GM19455 (cell line): ENCODE measurements around the gene PCID2.
A peak's percentile ranks its signal among the peaks of the same experiment; 100 is the strongest.

Source experiments
- ATAC-seq: cut with Tn5 transposase; IDR thresholded peaks from one replicate; pipeline ENCODE4 v1.9.1; 2021; ENCODE audit not compliant: unreplicated experiment

Gene PCID2

DNA sequence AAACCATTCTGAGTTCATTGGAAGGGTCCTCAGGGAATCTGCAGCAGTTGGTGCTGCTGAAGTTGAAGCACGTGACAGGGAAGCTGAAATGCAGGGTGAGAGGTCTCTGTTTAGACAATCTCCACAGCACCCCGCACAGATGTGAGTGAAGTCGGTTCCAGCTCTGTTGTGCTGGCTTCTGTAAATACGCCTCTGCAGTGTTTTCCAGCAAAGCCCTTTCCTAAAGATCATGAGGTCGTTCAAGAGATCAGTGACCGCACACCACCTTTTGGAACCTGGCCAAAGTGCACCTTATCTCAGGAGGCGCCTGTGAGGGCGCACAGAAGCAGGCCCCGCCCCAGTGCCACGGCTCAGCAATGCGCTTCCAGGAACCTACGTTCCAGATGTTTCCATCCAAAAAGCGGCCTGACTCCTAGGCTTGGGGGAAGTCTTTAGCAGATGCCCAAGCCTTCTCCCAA is 11.7 kb upstream of the PCID2 start:
- ATAC-seq: no peak

DNA sequence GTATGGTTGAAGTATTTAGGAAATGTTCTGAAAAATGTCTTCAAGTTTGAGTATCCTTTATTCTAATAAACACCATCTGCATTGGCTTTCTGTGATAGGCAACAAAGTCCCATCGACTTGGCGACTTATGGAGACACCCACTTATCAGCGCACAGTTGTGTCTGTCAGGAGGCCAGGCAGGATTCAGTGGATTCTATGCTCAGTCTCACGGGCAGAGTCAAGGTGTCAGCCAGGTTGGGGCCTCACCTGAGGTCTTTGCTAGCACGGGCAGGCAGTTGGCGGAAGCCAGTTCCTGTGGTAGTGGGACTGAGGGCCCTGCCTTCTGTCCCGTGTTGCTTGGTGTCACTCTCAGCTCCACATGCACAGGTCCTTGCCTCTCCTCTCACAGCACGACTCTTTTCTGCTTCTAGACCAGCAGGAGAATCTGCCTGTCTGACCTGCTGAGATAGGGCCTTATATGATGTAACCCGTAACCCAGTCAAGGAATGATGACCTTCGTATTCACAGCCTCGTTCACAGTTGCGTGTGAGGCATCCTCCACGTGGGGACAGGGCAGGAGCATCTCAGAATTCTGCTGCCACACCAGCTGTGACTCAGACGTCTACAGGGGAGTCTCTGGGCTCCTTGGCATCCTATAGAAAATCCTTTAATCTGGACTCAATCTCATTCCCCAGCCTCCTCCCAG is 10.9 kb upstream of the PCID2 start:
- ATAC-seq: no peak

DNA sequence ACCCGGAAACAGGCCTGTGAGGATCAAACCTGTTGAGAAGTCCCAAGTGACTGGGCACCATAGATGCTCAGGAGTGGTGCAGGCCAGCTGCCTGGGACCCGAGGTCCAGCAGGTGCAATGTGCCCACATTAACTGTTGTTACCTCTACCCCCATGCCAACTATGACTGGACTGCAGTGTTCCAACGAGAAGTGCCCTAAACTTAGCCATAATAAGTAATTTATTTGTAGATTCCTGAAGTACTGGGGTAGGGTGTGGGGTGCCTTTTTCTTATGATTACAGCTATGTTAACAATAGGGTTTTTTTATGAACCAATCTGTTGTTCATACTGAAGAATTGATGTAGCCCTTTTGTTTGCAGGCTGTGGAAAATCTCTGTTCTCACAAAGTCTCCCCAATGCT is 10.1 kb upstream of the PCID2 start:
- no peak for ATAC-seq

DNA sequence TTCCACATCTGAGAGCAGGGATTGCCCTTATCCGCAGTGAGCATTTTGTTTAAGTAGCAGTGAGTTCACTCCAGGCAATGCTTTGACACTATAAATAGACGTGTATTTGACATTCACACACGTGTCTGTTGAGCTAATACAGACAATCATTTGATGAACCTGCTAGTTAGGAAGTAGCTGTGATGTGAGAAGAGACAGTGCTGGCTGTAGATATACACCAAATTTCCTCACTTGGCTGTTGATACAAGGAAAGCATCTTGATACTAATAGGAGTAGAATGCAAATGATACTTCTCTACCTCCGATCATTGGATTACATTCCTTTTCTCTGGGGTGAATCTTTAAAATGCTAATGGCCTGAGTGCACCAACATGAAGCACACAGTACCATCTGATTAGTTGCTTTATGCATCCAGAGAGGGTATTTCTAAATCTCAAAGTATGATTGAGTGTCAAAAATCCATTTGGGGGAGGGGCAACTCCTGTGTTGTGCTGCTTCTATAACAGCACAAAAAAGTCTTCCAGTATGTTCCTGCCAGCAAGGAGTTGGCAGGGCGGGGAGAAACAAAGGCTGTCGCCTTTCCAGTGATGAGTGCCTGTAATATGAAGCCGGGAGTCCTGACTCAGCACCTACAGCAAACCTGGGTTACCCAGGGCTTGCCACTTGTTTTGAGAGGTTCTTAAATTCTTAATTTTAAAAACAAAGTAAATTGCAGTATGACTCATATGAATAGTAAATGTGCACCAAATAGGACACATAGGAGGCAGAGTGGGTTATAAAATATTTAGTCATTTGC is 8.0 kb upstream of the PCID2 start:
- no peak for ATAC-seq

DNA sequence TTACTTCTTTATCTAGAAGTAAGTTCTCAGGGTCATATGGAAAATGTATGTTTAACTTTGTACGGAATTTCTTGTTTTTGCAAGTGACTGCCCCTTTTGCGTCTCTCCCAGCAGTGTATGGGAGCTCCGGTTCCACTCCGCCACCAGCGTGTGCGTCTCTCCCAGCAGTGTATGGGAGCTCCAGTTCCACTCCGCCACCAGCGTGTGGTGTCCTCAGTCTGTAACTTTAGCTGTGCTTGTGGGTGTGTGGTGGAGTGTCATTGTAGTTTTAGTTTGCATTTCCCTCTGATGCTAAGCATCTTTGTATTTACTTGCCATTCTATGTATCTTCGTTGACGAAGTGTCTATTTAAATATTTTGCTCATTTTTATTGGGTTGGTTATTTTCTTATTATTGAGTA is 3.3 kb upstream of the PCID2 start:
- no peak for ATAC-seq

DNA sequence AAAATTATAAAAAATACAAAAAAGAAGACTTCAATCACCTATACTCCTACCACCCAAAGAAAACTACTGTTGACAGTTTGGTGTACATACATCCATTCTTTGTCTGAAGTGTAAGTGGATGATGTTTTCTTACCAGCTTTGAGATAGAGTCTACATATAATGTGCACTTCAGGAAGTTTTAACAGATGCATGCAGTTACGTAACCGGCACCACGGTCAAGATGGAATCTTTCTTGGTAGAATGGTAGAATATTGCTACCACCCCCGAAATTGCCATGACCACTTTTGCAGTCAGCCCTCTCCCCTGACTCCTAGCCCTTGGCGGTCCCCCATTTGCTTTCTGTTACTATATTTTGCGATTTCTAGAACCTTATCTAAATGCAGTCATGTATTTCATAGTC is 2.4 kb upstream of the PCID2 start:
- ATAC-seq: no peak

DNA sequence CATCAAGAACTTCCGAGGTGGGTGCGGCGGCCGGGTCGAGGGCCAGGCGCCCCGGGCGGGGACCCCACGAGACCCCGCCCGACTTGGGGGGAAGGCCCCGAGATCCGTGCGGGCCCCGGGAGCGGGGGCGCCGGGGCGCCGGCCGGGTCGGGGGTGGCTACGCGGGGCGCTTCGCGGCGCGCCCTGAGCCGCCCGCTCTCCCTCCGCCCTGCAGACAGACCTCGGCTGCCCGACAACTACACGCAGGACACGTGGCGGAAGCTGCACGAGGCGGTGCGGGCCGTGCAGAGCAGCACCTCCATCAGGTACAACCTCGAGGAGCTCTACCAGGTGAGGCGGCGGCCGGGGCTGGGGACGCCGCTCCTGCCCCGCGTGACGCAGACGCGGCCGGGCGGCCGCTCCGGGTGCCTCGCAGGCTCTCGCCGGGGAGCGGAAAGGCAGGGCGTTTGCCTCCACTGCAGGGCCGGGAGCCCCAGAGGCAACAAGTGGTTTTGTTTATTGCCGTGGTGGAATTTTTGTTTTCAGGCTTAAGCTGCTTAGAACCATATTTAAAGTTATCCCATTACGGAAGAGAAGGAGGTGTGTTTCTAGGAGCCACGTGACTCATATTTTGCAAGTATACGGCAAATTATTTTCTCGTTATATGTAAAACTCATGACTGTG is 1.4 kb upstream of the PCID2 start:
- peak; percentile 37 for ATAC-seq

DNA sequence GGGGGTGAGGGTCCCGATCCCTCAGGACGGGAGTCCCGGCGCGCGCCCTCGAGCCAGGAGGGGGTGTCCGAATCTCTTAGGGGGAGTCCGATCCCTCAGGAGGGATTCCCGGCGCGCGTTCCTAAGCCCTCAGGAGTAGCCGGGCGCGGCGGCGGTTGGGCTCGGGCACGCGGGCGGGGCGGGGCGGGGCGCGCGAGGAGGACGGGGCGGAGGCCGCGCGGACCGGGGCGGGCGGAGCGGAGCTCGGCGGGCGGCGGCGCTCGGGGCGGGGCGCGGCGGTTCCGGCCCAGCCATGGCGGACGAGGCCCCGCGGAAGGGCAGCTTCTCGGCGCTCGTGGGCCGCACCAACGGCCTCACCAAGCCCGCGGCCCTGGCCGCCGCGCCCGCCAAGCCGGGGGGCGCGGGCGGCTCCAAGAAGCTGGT is 878 bp upstream of the PCID2 start, which contains the start of gene CUL4A:
Gene CUL4A, plus strand, starts transcription at position 278 of the 423 bp plus-strand sequence. Its CDS starts 15 bp downstream, at position 293.
- peak; percentile 54 for ATAC-seq

DNA sequence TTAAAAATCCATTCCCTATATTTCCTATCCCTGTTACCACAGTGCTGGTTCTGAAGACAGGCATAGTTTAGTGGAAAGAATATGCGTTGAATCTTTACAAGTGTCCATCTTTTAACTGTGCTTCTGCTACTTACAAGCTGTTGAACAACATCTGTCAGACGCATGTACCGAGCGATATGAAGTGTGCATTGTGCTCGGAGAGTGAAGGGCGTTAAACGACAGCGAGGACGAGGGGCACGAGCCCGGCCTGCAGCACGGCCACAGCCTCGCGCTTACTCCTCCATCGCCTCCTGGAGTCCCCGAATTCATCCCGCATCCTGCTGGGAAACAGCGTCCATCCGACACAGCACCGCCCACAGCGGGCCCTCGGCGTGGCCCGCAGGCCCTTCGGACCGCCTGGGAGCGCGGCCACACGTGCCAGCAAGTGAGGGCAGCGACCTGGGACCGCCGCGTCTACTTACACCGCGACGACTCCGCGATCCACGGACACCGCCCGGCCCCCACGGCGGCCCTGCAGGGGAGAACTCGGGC is 514 bp downstream of the PCID2 start:
- peak; percentile 5 for ATAC-seq

DNA sequence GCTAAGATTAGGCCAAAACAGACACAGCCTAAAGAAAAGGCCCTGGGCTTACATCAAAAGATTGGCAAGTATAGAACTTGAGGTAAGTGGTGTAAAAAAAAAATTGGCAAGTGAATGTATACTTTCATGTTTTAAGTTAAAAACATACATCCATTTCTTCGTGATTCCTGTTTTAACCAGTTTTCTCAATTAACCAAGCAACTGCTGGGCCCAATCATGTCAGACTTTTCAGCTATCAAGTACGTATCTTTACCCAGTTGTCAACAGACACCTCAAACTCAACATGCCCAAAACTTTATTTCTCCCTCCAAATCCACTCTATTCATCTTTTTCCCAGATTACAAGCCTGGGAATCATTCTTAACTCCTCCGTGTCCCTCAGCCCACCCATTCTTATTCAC is 1.0 kb downstream of the PCID2 start:
- ATAC-seq: no peak

DNA sequence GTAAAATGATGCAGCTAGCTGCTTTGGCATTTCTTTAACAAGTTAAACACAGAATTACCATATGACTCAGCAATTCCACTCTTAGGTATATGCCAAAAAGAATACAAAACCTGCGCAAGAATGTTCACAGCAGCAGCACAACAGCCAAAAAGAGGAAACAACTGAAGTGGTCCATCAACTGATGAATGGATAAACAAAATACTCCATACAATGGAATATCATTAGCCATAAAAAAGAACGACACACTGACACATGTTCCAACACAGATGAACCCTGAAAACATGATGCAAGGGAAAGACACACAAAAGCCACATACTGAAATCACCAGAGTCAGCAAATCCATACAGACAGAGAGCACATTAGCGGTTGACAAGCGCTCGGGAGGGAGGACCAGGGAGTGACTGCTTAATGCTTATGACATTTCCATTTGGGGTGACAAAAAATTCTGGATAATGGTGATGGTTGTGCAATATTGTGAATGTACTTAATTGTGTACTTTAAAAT is 3.0 kb downstream of the PCID2 start:
- ATAC-seq: no peak

DNA sequence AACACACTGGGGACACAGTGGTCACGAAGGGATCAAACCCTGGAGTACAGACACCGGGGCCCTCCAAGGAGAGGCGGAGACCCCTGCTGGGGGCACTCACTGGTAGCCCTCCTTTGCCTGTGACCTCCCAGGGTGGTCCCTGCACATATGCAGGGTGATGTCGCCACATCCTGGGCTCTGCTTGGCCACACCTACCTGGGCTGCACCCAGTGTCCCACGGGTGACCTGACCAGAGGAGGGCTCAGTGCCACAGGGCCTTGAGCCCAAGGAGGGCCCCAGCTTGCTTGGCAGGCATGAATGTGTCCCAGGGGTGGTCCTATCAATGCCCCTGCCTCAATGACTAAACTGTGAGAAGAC is 4.1 kb downstream of the PCID2 start:
- no peak for ATAC-seq

DNA sequence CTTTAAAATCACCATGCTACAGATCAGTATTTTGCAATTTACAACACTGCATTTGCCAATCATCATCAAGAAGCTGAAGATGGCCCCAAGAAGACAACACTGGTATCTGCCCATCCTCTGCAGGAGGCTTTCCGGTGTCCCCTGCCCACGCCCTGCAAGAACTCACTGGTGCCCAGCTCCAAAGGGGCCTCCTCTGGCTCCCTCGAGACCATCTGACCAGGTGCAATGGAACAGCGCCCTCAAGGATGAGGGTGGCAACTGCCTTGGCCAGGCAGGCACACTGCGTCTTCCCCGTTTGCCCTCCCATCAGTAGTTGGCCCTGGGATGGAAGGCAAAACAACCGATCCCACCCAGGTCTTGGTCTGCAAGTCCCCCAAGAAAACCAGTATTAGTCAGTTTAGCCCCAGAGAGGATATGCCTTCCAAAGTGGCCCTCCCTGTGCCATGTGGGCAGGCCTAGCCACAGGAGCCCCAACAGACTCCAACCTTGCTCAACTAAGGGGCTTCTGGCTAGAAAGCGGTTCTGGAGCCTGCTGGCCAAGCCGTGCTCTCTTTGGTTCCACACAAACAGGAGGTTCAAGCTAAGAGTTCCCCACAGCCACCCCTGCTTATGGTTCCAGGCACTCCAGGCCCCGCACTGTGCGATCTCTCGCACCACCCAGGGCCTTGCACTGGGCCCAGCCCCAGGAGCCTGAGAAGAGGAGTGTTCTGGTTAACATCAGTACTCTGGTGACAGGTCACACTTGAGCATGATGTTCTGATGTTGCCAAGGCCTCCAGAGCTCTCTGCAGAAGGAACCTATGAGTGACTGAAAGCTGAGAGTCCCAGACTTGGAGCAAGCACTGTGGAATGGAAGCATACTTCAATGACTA is 4.7 kb downstream of the PCID2 start:
- ATAC-seq: no peak

DNA sequence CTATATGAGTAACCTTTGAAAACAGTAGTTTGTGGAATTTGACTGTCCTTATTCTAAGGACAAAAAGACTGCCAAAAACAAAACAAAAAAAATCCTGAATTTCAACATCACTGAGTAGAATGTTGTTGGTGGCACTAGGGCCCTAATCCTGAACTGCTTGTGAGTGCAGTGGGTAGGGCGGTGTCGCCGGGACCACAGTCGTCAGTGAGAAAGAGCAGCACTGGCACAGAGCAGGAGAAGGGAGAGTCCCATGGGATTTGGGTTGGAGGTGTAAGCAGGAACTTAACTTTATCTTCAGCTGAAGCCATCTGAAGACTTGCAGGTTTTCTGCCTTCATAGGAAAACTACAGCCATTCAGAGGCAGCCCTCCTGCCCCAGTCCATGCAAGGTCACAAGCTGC is 5.6 kb downstream of the PCID2 start:
- ATAC-seq: no peak

DNA sequence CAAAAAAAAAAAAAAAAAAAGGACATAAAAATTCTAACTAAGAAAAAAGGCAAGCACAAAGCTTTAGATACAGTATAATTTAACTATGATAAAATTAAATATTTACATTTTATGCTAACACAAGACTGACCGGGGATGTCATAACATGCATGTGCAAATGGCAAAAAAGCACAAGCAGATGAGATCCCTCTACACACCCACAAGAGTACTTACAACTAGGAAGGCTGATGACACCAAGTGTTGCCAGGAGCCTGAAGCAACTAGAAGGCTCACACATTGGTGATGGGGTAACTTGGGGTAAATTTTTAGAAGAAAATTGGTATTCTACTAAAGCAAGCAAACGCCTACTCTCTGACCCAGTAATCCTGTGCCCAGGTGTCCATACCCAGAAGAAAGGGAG is 6.7 kb downstream of the PCID2 start:
- ATAC-seq: no peak

DNA sequence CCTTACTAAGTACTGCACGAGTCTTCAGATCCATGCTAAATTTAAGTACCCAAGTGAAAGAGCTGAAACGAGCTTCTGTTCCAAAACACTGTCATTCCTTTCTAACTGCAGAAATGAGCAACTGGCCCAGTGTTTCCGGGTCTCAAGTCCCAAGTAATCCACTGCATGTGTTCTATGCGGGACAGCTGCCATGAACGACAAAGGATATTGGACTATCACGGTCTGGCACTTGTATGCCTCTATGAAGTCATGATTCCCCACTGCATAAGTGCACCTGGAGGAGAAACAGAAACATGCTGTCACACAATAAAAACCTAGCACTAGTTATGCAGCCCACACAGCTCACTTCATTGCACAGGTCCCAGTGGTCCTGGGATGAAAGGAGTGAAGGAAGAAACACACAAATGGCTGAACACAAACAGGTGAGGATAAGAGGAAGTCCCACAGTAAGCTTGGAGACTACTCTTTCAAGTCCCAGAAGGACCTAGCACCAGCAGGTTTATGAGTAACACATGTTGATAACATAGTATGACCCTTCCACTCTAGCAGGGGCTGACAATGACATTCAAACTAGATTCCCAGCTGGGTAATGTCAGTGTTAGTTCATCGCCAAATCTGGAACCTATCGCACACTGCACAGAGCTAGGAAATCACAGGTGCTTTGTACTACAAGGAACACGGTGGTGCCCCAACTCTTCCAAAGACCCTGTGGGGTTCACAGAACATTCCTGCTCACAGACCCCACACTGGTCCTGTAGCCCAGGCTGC is 11.3 kb downstream of the PCID2 start:
- no peak for ATAC-seq

DNA sequence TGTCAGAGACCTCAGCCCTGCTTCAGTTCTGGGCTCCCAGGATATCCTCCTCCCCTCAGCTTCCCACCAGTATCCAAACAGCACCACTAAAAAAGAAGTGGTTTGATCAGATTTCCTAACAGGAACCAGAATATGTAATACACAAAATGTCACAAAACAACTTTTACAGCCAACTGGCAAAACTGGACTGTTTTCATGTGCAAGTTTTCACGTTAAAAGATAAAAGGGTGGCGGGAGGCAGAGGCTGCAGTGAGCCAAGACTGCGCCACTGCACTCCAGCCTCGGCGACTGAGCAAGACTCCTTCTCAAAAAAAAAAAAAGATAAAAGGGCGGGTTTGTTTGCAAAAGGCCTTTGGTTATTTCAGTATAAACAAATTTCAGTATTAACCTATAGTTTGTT is 13.1 kb downstream of the PCID2 start:
- no peak for ATAC-seq

DNA sequence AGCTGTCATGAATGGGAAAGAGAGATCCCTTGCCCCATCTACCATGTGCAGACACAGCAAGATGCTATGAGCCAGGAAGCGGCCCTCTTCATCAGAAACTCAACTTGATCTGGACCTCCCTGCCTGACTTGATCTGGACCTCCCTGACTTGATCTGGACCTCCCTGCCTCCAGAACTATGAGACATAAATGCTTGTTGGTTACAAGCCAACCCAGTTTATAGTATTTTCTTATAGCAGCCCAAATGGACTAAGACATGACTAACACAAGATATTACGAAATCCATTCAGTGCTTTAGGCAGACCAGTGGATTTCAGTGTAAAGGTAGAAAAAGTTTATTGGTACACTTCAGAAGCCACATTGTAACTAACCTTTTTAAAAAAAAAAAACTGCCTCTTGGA is 15.6 kb downstream of the PCID2 start:
- ATAC-seq: no peak

DNA sequence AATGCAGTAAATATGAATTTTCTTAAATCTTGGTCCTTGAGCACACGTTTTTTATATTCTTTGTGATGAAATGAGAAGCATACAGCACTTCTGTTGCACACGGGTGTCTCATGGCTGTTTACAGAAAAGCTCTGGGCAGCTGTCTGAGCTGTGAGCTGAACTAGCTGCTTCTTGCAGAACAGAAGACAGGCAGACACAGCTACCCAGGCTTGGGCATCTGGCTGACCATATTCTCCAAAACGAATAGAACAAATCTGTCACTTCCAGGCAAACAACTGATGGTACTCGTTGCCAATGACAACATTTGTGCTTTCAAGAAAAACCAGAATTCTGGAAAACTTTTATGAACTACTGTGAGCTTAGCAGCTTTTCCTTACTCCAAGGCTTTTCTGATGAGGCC is 16.2 kb downstream of the PCID2 start:
- no peak for ATAC-seq

DNA sequence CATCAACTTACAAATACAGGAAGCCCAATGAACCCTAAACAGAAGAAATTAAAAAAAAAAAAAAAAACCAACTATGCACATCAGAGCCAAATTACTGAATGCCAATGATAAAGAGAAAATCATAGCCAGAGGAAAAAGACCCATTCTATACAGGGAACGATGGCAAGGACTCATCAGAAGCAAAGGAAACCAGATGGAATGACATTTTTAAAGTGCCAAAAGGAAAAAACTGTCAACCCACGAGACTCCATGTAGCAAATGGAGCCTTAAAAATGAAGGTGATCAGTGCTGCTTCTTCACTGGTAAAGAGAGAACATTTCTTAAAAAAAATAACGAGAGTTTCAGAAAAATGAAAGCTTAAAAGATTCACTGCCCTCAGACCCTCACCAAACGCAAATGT is 18.3 kb downstream of the PCID2 start:
- no peak for ATAC-seq
